HEK293 (cell line): ENCODE data around the gene KRT82.

ENCODE experiments used
- TSHZ1 ChIP-seq: fragments of 450-650 bp; formaldehyde crosslinking; IDR thresholded peaks from 2 replicates; pipeline ENCODE4 v1.5.1; 2016; ENCODE audit warnings: missing biosample characterization, missing genetic modification characterization, borderline replicate concordance
- ZNF449 ChIP-seq: fragments of 450-650 bp; formaldehyde crosslinking; IDR thresholded peaks from 2 replicates; pipeline ENCODE4 v1.5.1; 2017; ENCODE audit warnings: missing biosample characterization, mild to moderate bottlenecking, missing genetic modification characterization, moderate library complexity
- TF ChIP-seq, protein P1 (sequence below): fragments of 450-650 bp; formaldehyde crosslinking; IDR thresholded peaks from 2 replicates; pipeline ENCODE4 v1.5.1; 2016; ENCODE audit warnings: missing biosample characterization, missing genetic modification characterization

GRCh38 chr12:52367876-52368275 lies 38.3 kb downstream of the KRT82 start:
- no peak for TF ChIP-seq TSHZ1
- TF ChIP-seq, protein P1, sequence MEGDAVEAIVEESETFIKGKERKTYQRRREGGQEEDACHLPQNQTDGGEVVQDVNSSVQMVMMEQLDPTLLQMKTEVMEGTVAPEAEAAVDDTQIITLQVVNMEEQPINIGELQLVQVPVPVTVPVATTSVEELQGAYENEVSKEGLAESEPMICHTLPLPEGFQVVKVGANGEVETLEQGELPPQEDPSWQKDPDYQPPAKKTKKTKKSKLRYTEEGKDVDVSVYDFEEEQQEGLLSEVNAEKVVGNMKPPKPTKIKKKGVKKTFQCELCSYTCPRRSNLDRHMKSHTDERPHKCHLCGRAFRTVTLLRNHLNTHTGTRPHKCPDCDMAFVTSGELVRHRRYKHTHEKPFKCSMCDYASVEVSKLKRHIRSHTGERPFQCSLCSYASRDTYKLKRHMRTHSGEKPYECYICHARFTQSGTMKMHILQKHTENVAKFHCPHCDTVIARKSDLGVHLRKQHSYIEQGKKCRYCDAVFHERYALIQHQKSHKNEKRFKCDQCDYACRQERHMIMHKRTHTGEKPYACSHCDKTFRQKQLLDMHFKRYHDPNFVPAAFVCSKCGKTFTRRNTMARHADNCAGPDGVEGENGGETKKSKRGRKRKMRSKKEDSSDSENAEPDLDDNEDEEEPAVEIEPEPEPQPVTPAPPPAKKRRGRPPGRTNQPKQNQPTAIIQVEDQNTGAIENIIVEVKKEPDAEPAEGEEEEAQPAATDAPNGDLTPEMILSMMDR, result no peak
- no peak for TF ChIP-seq ZNF449 (tag by site-specific recombination)
